HG03097 (cell line): ENCODE measurements around the gene PDCD11.

Experiments used
- ATAC-seq: cut with Tn5 transposase; IDR thresholded peaks from one replicate; pipeline ENCODE4 v1.9.1; 2021; ENCODE audit not compliant: unreplicated experiment, low FRiP score

The PDCD11 gene

GRCh38 chr10:103450201-103450695, 53.8 kb downstream of the PDCD11 start:
- no peak for ATAC-seq

GRCh38 chr10:103451091-103451813, 54.8 kb downstream of the PDCD11 start:
- ATAC-seq, result no peak

- ATAC-seq, result no peak
Observed at GRCh38 chr10:103451831-103452505, 55.5 kb downstream of the PDCD11 start, which contains the start of gene CALHM2. TSS of gene CALHM2 (minus strand) at chr10:103452370. CDS start at chr10:103449941, 2,429 bp downstream.

GRCh38 chr10:103452506-103453230, 56.2 kb downstream of the PDCD11 start:
- no peak for ATAC-seq

- ATAC-seq, result no peak
Observed at GRCh38 chr10:103454026-103454425, 57.6 kb downstream of the PDCD11 start.

- ATAC-seq, result no peak
Observed at GRCh38 chr10:103455235-103455634, 58.8 kb downstream of the PDCD11 start.

- ATAC-seq, result no peak
Observed at GRCh38 chr10:103456074-103456660, 59.7 kb downstream of the PDCD11 start.

GRCh38 chr10:103457176-103457712, 60.8 kb downstream of the PDCD11 start:
- ATAC-seq, result no peak

- ATAC-seq, result no peak
Observed at GRCh38 chr10:103457896-103458583, 61.6 kb downstream of the PDCD11 start.

GRCh38 chr10:103458720-103459119, 62.3 kb downstream of the PDCD11 start, which contains the start of gene CALHM1:
TSS of gene CALHM1 (minus strand) at chr10:103458900. CDS start at chr10:103458751, 149 bp downstream.
- ATAC-seq, result no peak

- no peak for ATAC-seq
Observed at GRCh38 chr10:103459615-103460014, 63.2 kb downstream of the PDCD11 start.

GRCh38 chr10:103463499-103463898, 67.1 kb downstream of the PDCD11 start:
- no peak for ATAC-seq

- no peak for ATAC-seq
Observed at GRCh38 chr10:103465411-103466179, 69.2 kb downstream of the PDCD11 start.

- no peak for ATAC-seq
Observed at GRCh38 chr10:103466734-103467133, 70.3 kb downstream of the PDCD11 start.

GRCh38 chr10:103467406-103467805, 71.0 kb downstream of the PDCD11 start:
- no peak for ATAC-seq

- ATAC-seq, result no peak
Observed at GRCh38 chr10:103469201-103469600, 72.8 kb downstream of the PDCD11 start.

- ATAC-seq, result peak; percentile 71
Observed at GRCh38 chr10:103470761-103471653, 74.6 kb downstream of the PDCD11 start.

- ATAC-seq, result no peak
Observed at GRCh38 chr10:103472005-103472404, 75.6 kb downstream of the PDCD11 start.
